Duodenal mucosa (tissue), 2 donors: ENCODE results near the gene FYN.

Experiments
- H3K27ac ChIP-seq: one replicate; pipeline ENCODE4 v1.7.0; 2013; ENCODE audit warnings: low read depth, low read length
- H3K27me3 ChIP-seq, 2 donors: one replicate each; pipeline ENCODE4 v1.7.0; 2013; ENCODE audit warnings: low read length in 2 of 2, control low read depth in 1 of 2; ENCODE audit not compliant: insufficient read depth in 2 of 2, control insufficient read depth in 1 of 2
- H3K36me3 ChIP-seq, 2 donors: one replicate each; pipeline ENCODE4 v1.7.0; 2013; ENCODE audit warnings: low read length in 2 of 2, control low read depth in 1 of 2; ENCODE audit not compliant: insufficient read depth in 2 of 2, control insufficient read depth in 1 of 2
- H3K4me1 ChIP-seq, 2 donors: one replicate each; pipeline ENCODE4 v1.7.0; 2013; ENCODE audit warnings: low read length in 2 of 2, control low read depth in 1 of 2; ENCODE audit not compliant: insufficient read depth in 2 of 2, control insufficient read depth in 1 of 2
- H3K4me3 ChIP-seq, 2 donors: one replicate each; pipeline ENCODE4 v1.7.0; 2013; ENCODE audit warnings: low read length in 2 of 2, low read depth in 1 of 2
- H3K9ac ChIP-seq, 2 donors: one replicate each; pipeline ENCODE4 v1.7.0; 2013; ENCODE audit warnings: low read length in 2 of 2, low read depth in 1 of 2
- H3K9me3 ChIP-seq, 2 donors: one replicate each; pipeline ENCODE4 v1.7.0; 2013; ENCODE audit warnings: low read length in 2 of 2, control low read depth in 1 of 2; ENCODE audit not compliant: control insufficient read depth in 1 of 2

Gene FYN

GRCh38 chr6:111660531-111660930 is 212.7 kb downstream of the FYN start:
- H3K9me3 ChIP-seq: no peaks in the 10 kb centered on the region
- H3K27me3 ChIP-seq: no peaks in the 10 kb centered on the region
- no peak overlapping the region for H3K4me3 ChIP-seq
- H3K9ac ChIP-seq: no peak overlapping the region
- peaks cover 7 to 12% of the 10 kb centered on the region in 2 donors for H3K4me1 ChIP-seq
- no peak overlapping the region for H3K27ac ChIP-seq
- H3K36me3 ChIP-seq: no peaks in the 10 kb centered on the region

- Histone ChIP-seq H3K9ac (no peak overlapping the region), H3K27ac (no peak overlapping the region), H3K36me3 (no peaks in the 10 kb centered on the region), H3K9me3 (no peaks in the 10 kb centered on the region), H3K4me1 (peaks cover 7 to 12% of the 10 kb centered on the region in 2 donors), H3K27me3 (no peaks in the 10 kb centered on the region), H3K4me3 (no peak overlapping the region)
Measured at GRCh38 chr6:111658462-111659154, 214.6 kb downstream of the FYN start.

GRCh38 chr6:111657146-111657545 is 216.1 kb downstream of the FYN start:
- H3K4me3 ChIP-seq: no peak overlapping the region
- no peak overlapping the region for H3K27ac ChIP-seq
- H3K36me3 ChIP-seq: no peaks in the 10 kb centered on the region
- H3K9ac ChIP-seq: no peak overlapping the region
- H3K9me3 ChIP-seq: no peaks in the 10 kb centered on the region
- no peaks in the 10 kb centered on the region for H3K27me3 ChIP-seq
- peaks cover 6 to 12% of the 10 kb centered on the region in 2 donors for H3K4me1 ChIP-seq

GRCh38 chr6:111653979-111654378 is 219.3 kb downstream of the FYN start:
- Histone ChIP-seq H3K4me3 (no peak overlapping the region), H3K36me3 (no peaks in the 10 kb centered on the region), H3K4me1 (peaks cover 0 to 6% of the 10 kb centered on the region in 2 donors), H3K9ac (no peak overlapping the region), H3K27me3 (no peaks in the 10 kb centered on the region), H3K27ac (no peak overlapping the region), H3K9me3 (no peaks in the 10 kb centered on the region)

GRCh38 chr6:111653434-111653833 is 219.8 kb downstream of the FYN start:
- H3K9ac ChIP-seq: no peak overlapping the region
- no peaks in the 10 kb centered on the region for H3K36me3 ChIP-seq
- H3K4me3 ChIP-seq: no peak overlapping the region
- H3K4me1 ChIP-seq: peaks cover 0 to 6% of the 10 kb centered on the region in 2 donors
- no peaks in the 10 kb centered on the region for H3K9me3 ChIP-seq
- H3K27me3 ChIP-seq: no peaks in the 10 kb centered on the region
- H3K27ac ChIP-seq: no peak overlapping the region

GRCh38 chr6:111652156-111652555 is 221.1 kb downstream of the FYN start:
- no peak overlapping the region for H3K9ac ChIP-seq
- H3K9me3 ChIP-seq: no peaks in the 10 kb centered on the region
- H3K36me3 ChIP-seq: no peaks in the 10 kb centered on the region
- no peak overlapping the region for H3K4me3 ChIP-seq
- no peaks in the 10 kb centered on the region for H3K27me3 ChIP-seq
- H3K27ac ChIP-seq: no peak overlapping the region
- H3K4me1 ChIP-seq: peaks cover under 1 to 3% of the 10 kb centered on the region in 2 donors

GRCh38 chr6:111651185-111652034 is 221.8 kb downstream of the FYN start:
- Histone ChIP-seq H3K9me3 (no peaks in the 10 kb centered on the region), H3K27ac (no peak overlapping the region), H3K27me3 (no peaks in the 10 kb centered on the region), H3K36me3 (no peaks in the 10 kb centered on the region), H3K9ac (no peak overlapping the region), H3K4me1 (peaks cover 0 to 4% of the 10 kb centered on the region in 2 donors), H3K4me3 (no peak overlapping the region)

GRCh38 chr6:111650049-111650448 is 223.2 kb downstream of the FYN start:
- H3K9ac ChIP-seq: no peak overlapping the region
- peaks cover 0 to 4% of the 10 kb centered on the region in 2 donors for H3K4me1 ChIP-seq
- H3K4me3 ChIP-seq: no peak overlapping the region
- no peaks in the 10 kb centered on the region for H3K27me3 ChIP-seq
- no peaks in the 10 kb centered on the region for H3K9me3 ChIP-seq
- H3K36me3 ChIP-seq: no peaks in the 10 kb centered on the region
- no peak overlapping the region for H3K27ac ChIP-seq

GRCh38 chr6:111648100-111648499 is 225.2 kb downstream of the FYN start:
- H3K36me3 ChIP-seq: no peaks in the 10 kb centered on the region
- no peaks in the 10 kb centered on the region for H3K27me3 ChIP-seq
- H3K4me3 ChIP-seq: no peak overlapping the region
- no peaks in the 10 kb centered on the region for H3K9me3 ChIP-seq
- H3K9ac ChIP-seq: no peak overlapping the region
- H3K27ac ChIP-seq: no peak overlapping the region
- peaks cover 0 to 4% of the 10 kb centered on the region in 2 donors for H3K4me1 ChIP-seq

GRCh38 chr6:111646942-111647341 is 226.3 kb downstream of the FYN start:
- H3K27ac ChIP-seq: no peak overlapping the region
- H3K9me3 ChIP-seq: no peaks in the 10 kb centered on the region
- no peaks in the 10 kb centered on the region for H3K27me3 ChIP-seq
- no peak overlapping the region for H3K4me3 ChIP-seq
- no peaks in the 10 kb centered on the region for H3K36me3 ChIP-seq
- peaks cover 0 to 4% of the 10 kb centered on the region in 2 donors for H3K4me1 ChIP-seq
- no peak overlapping the region for H3K9ac ChIP-seq
